Keratinocyte (primary cell): ENCODE data around the gene MNX1.

ENCODE experiments used
- EZH2 ChIP-seq: IDR thresholded peaks from one replicate; pipeline ENCODE4 v1.6.1; 2012; ENCODE audit warnings: inconsistent platforms, mild to moderate bottlenecking, low read length, moderate library complexity
- TF ChIP-seq, protein P1 (sequence below), 3 experiments: IDR thresholded peaks in 1 of 3; conservative IDR thresholded peaks in 1 of 3; optimal IDR thresholded peaks in 1 of 3; 2 replicates in 2 of 3; 3 replicates in 1 of 3; pipeline versions ENCODE3 to v1.5.1; 2011; ENCODE audit warnings: low read length in 3 of 3, mild to moderate bottlenecking in 3 of 3, moderate library complexity in 2 of 3, control low read depth in 1 of 3, inconsistent platforms in 1 of 3; ENCODE audit not compliant: insufficient read depth in 2 of 3; ENCODE audit errors: extremely low read depth in 1 of 3

DNA sequence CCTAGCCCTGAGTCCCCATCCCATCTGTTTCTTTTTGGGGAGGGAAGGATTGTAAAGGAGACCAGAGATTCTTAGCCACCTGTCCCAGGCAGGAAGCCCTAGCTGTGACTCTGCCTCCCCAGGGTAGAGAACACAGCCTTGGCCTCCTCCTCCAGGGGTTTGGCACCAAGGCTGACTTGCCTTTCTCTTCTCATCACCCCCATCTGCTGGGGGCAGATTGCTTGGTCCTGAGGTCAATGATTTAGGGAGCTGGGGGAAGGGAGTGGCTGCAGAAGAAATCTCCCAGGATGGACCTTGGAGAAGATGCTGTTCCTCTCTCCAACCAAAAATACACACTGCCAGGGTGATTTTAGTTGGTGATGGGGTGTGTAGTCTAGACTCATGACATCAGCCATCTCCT, 2.6 kb upstream of the MNX1 start:
- TF ChIP-seq, protein P1, sequence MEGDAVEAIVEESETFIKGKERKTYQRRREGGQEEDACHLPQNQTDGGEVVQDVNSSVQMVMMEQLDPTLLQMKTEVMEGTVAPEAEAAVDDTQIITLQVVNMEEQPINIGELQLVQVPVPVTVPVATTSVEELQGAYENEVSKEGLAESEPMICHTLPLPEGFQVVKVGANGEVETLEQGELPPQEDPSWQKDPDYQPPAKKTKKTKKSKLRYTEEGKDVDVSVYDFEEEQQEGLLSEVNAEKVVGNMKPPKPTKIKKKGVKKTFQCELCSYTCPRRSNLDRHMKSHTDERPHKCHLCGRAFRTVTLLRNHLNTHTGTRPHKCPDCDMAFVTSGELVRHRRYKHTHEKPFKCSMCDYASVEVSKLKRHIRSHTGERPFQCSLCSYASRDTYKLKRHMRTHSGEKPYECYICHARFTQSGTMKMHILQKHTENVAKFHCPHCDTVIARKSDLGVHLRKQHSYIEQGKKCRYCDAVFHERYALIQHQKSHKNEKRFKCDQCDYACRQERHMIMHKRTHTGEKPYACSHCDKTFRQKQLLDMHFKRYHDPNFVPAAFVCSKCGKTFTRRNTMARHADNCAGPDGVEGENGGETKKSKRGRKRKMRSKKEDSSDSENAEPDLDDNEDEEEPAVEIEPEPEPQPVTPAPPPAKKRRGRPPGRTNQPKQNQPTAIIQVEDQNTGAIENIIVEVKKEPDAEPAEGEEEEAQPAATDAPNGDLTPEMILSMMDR (optimal IDR thresholded peaks at IDR 0.05 in 1 of 3, IDR thresholded peaks at IDR 0.05 in 1 of 3, conservative IDR thresholded peaks at IDR 0.05 in 1 of 3; ENCODE audit: extremely low read depth in 1 of 3, insufficient read depth in 2 of 3, low read length in 3 of 3) = no peak
- no peak for TF ChIP-seq EZH2
